ENCODE measurements around the gene SLC39A12.

GRCh38 chr10:17961551-17962422 lies 10.1 kb downstream of the SLC39A12 start:
- TF ChIP-seq POLR2A (IDR thresholded peaks at IDR 0.05; ENCODE audit: low read depth) = no peak
- TF ChIP-seq, protein P1, sequence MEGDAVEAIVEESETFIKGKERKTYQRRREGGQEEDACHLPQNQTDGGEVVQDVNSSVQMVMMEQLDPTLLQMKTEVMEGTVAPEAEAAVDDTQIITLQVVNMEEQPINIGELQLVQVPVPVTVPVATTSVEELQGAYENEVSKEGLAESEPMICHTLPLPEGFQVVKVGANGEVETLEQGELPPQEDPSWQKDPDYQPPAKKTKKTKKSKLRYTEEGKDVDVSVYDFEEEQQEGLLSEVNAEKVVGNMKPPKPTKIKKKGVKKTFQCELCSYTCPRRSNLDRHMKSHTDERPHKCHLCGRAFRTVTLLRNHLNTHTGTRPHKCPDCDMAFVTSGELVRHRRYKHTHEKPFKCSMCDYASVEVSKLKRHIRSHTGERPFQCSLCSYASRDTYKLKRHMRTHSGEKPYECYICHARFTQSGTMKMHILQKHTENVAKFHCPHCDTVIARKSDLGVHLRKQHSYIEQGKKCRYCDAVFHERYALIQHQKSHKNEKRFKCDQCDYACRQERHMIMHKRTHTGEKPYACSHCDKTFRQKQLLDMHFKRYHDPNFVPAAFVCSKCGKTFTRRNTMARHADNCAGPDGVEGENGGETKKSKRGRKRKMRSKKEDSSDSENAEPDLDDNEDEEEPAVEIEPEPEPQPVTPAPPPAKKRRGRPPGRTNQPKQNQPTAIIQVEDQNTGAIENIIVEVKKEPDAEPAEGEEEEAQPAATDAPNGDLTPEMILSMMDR (IDR thresholded peaks at IDR 0.05) = no peak
- no peak for TF ChIP-seq POLR2AphosphoS5 (IDR thresholded peaks at IDR 0.05)
